Effector CD8-positive, alpha-beta T cell (primary cell): Measurements from ENCODE around the gene SFXN3.
A peak's percentile ranks its signal among the peaks of the same experiment; 100 is the strongest.

ENCODE experiments used
- DNase-seq: peaks from one replicate; lab custom pipeline; 2025; lab: John Stamatoyannopoulos, UW

SFXN3 gene

DNA sequence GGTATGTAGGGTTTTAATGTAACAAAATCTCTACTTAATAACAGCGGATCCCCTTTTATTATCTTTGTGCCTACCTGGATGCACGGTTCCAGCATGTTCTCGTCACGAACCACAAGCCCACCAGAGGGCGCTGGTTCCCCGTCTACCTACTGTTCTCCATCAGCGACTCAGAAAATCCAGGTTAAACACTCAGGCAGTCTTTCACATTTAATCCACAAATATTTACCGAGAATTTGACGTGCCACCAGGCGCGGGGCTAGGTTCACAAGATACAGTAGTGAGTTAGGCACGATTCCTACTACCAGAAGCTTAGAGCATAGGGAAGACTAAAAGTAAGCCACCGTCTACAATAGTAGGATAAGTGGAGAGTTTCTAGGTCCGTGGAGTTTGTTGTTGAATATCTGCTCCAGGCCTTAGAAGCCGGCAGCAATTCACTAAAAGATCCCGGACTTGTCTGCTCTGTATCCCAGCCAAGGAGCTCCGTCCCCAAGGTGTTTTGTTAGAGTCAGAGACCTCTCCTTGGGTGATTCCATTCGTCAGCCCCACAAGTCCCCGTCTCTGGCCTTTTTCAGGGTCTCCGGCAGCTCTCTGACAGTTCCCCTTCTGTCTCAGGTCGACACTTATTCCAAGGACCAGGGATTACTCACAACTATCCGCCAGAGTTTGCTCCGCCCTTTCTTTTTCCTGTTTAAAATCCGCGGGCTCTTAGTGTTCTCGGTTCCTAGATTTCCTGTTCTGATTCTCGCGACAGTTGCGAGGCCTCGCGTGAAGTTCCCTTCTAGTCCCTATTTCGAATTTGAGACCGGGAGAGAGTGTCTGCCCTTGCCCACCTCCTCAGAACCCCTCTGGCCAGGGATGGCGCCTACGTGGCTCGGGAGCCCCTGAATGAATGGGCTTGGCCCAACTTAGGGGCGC lies 29.3 kb downstream of the SFXN3 start:
- DNase-seq: peak; percentile 90

DNA sequence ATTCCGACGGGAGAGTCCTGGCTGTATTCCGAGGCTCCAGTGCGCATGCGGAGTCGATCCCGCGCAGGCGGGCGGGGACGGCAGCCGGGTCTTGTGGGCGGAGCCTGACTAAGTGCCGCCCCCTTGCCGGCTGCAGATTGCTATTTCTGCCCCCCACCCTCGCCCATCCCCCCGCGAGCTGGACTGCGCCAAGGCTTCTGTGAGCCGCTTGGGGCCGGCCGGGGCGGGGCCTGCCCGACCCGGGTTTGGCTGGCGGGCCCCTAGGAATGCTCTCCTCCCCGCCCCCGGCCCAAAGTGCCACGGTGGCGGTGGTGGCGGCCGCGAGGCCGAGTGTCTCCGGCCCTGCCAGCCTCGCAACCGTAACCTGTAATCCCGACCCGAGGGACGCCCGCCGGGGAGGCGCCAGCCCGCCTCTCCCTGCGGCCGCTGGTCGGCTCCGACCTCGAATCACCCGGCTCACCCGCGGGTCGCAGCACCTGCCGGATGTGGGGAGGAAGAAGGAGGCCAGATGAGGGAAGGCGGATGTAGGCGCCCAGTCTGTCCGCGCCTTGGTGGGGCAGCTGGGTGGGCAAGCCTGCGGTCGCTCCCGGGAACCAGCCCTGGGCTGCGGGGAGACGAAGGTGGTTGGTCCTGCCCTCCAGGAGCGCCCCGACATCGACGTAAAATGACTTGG lies 30.1 kb downstream of the SFXN3 start:
- DNase-seq: peak; percentile 90

DNA sequence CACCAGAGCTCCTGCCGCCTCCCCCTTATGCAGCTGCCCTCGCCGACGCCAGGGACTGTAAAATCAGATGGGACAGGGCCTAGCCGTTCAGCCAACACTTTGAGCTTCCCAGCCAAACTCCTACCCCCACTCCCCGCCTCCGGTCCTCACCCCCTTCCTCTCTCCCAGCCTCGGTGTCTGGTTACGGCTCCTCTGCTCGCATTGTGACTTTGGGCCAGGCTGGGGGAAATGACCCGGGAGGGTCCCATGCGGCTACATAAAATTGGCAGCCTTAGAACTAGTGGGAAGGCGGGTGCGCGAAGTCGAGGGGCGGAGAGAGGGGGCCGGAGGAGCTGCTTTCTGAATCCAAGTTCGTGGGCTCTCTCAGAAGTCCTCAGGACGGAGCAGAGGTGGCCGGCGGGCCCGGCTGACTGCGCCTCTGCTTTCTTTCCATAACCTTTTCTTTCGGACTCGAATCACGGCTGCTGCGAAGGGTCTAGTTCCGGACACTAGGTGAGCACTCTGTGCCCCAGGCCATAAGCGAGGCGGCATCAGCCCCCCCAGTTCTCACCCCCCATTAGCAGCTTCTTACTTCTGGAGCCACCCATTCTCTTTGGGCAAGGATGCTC lies 30.7 kb downstream of the SFXN3 start, which contains the start of gene KAZALD1:
Gene KAZALD1 (plus strand): TSS at position 366 of the 608 bp plus-strand sequence. CDS start 604 bp downstream, outside the sequence.
- no peak for DNase-seq

DNA sequence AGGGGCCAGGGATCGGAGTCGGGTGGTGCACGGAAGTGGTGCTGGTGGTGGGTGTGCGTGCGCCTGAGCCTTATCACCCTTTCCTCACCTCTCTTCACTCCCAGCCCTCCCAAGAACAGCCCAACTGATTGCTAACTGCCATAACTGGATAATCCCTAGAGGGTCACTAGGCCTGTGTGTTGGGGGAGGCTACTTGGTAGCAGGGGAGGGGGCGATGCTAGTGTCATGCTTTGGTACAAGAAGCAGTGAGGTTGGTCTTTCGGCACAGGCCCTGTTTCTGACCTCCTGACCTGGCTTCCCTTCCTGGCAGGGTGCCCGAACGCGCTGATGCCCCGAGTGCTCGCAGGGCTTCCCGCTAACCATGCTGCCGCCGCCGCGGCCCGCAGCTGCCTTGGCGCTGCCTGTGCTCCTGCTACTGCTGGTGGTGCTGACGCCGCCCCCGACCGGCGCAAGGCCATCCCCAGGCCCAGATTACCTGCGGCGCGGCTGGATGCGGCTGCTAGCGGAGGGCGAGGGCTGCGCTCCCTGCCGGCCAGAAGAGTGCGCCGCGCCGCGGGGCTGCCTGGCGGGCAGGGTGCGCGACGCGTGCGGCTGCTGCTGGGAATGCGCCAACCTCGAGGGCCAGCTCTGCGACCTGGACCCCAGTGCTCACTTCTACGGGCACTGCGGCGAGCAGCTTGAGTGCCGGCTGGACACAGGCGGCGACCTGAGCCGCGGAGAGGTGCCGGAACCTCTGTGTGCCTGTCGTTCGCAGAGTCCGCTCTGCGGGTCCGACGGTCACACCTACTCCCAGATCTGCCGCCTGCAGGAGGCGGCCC lies 31.4 kb downstream of the SFXN3 start:
- DNase-seq: peak; percentile 8

DNA sequence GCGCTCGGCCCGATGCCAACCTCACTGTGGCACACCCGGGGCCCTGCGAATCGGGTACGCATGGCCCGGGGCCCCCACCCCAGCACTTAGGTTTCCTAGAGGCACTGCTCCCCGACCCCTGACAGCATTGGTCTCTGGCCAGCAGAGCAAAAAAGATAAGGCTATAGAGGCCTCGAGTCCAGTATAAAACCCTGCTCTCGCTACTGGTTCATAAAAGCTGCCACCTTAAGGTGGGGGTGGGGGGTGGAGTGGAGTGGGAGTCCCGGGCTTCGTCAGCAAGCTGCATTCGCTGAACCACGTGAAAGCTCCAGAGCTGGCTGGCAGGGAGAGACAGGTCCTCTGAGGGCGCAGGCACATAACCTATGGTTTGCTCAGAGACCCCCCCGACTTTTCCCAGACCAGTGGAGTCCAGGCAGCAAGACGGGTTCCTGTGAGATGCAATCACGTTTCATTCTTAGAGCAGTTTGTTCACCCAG lies 32.1 kb downstream of the SFXN3 start:
- no peak for DNase-seq

DNA sequence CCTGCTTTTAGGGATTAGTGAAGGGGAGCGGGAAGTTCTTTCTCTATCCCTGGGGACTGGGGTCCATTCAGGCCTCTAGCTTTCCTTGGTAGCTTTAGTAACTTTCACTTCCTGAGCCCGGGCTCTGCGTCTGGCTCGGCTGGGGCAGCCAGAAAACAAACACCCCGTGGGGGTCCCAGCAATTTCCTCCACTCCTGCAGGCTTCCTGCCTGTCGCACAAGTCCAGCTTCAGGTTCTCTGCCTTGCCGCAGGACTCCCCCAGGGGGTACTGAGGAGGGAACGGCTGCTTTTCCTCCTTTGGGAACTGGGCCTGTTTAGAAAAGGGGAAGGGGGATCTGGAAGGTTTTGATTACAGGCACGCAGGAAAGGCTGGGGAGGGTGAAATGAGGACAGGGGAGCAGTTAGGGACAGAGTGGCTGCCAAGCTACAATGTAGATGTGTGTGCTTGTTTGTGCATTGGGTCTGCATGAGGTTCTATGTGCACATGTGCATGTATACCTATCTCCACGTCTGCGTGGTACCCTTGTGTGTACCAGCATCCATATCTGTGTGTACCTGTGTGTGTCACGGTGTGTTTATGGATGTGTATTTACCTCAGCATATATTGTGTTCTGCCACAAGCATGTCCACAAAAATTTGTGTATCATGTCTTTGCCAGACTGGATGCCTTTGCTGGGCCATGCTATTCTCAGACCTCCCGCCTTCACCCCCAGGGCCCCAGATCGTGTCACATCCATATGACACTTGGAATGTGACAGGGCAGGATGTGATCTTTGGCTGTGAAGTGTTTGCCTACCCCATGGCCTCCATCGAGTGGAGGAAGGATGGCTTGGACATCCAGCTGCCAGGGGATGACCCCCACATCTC lies 32.7 kb downstream of the SFXN3 start:
- no peak for DNase-seq

DNA sequence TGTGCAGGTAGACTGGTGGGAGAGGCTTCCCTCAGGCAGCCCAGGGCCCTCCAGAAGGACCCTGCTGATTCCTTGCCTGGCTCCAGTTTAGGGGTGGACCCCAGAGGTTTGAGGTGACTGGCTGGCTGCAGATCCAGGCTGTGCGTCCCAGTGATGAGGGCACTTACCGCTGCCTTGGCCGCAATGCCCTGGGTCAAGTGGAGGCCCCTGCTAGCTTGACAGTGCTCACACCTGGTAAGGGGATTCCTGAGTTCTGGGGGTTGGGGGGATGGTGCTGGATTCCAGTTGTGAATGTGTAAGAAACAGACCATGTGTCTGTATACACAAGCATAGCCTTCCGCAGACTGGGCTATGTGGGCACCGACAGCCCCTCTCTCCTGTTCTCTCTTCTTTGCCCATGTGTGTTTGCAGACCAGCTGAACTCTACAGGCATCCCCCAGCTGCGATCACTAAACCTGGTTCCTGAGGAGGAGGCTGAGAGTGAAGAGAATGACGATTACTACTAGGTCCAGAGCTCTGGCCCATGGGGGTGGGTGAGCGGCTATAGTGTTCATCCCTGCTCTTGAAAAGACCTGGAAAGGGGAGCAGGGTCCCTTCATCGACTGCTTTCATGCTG lies 33.5 kb downstream of the SFXN3 start:
- no peak for DNase-seq

DNA sequence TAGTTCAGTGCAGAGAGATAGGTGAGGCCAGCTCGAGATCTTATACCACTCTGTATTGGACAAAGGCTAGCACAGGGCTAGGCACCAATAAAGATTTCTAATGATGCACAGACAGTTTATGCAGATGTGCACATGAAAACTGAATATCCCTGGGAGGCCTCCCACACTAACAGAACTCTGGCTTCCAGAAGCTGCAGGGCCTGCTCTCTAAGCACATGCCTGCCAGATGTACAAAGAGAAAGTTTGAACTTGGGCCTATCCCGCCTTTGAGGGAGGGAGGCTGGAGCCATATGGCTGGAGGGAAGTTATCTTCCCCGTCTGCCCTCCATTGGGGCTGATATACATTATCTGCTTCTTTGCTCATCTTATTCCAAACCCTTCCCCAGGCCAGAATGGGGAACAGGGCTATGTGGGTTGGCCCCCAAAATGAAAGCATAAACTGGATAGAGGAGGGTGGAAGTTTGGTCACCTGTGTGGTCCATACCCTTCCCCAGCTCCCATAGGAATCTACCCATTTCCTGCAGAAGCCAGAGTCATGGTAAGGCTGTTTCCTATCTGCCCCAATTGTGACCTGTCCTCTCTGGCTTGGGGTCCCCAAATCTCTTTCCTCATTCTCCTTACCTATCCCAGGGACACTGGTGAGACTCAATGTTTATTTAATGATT lies 34.6 kb downstream of the SFXN3 start:
- DNase-seq: no peak

DNA sequence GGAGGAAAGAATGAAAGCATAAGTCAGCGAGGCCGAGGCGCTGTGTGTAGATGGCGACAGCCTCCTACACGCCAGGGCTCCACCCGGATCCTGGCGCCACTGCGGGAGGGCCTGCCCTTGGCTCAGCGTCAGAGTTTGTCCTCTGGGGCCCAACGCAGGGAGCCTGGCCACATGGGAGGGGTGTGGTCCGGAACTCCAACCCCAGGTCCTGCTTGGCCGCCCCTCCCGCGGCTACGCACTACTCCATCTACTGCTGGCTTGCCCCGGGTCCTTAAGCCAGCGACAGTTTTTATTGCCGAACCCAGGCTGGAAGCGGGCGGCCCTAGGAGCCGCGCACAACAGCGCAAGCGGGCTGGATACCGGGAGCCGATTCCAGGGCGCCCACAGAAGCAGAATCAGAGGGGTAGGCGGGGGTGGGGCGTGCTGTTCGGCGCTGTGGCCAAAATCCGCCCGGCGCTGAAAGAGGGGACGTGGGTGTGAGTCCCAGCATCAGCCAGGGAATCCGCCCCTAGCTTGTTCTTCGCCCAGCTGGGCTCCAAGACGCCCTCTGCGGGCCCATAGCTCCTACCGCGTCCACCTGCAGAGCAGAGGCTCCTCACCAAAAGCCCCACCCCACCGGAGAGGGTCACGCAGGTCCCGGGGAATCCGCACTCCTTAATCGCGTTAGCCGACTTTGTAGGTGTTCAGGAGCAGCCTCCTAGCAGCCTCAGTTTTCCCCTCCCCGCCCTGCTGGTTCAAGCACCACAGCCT lies 35.3 kb downstream of the SFXN3 start:
- DNase-seq: peak; percentile 18

DNA sequence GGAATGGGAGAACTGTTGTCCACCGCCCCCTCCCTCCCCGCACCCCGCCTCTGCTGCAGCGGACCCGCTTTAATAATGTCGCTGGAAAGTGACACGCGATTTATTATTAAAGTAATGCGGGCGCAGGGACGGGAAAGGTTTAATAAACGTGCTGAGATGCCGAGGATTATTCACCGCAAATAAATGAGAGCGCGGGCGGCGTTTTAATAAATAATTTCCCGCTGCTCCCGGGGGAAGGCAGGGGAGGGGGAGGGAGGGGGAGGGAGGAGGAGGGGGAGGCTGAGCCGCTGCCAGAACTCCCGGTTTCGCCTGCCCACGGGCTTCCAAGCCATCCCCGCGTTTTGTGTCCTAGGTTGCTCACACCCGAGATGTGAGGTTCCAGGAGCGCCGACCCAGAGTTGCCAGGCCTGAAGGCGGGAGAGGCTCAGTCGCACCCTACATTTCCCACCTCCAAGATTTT lies 35.9 kb downstream of the SFXN3 start:
- DNase-seq: no peak

DNA sequence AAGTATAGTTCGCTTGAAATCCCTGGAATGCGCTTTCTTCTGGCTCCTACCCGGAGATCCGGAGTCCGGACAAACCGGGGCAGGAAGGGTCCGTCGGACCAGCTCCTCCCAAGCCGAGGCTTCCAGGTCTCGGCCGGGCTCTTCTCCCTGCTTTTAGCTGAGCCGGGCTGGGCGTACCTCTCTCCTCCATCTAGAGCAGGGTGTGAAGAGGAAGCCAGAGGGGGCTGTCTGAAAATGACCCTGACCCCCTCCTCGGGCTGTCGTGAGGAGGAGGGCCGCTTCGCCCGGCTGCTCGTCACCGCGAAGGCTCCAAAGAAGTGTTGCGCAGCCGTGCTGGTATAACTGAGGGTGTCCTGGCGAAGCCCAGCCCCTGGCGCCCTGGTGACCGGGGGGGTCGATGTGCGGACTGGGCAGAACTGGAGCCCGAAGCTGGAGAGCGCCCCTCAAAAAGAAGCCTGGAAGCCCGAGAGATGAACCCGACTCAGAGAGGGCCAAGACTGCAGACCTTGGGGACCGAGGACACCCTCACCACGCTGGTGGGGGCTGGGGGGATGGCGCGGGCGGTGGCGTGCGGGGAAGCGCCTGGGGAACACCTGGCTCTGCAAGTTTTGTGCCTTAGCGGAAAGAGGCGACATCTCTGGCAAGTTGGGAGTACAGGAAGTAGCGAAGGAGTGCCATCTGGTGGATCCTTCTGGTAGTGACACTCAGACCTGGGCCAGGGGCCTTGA lies 36.5 kb downstream of the SFXN3 start:
- peak; percentile 65 for DNase-seq

DNA sequence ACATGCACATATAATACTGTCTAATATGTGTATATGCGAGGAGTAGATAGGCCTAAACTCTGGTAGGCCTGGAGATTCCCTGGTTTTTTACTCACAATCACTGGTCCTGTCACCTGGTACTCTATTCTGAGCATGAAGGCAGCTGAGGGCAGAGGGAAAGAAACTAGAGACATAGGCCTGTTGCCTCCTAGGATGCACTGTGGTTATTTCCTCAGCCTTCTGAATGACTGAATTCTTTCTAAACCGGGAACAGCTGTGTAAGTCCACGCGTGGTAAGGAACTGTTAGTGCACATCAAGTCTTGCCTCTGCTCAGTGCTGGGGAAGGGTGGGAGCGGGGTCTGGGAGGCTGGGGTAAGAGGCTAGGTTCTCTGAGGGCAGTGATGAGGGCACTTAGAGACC lies 38.4 kb downstream of the SFXN3 start:
- DNase-seq: no peak

DNA sequence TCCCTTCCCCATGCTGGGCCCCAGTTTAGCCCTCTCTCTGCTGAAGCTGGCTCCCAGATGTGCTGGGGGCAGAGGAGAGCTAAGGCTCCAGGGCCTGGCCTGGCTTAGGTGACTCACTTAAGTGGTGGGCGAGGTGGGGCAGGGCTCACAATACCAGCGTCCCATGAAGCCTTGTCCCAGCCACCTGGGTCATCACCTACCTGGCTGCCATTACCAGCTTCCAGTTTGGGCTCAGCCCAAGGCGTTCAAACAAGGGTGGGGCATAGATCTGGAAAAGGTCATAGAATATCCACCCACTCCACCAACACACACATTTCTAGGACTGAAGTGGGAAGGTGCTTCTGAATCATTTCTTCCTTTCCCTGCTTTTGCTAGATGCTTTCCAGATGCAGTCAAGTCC lies 39.1 kb downstream of the SFXN3 start:
- no peak for DNase-seq

DNA sequence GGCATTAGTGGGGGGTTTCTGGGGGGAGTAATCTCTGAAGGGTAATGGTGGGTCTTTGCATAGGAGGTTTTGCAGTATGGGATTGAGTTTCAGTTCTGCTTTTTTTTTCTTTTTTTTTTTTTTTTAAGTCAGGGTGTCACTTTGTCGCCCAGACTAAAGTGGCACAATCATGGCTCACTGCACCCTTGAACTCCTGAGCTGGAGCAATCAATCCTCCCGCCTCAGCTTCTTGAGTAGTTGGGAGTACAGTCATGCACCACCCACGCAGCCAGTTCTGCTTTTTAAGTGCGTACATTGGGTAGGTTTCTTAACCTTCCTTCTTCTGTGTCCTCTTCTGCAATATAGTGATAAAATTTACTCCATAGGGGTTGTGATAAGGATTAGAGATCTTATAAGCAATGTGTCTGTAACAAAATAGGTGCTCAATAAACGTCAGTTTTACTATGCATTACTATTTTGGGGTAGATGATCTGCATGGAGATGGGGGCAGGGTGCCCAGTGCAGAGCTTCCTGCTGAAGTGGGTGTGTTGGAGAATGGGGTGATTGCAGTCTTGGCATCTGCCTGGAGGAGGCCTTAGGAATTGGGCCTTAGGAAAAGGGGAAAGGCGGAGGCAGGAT lies 40.3 kb downstream of the SFXN3 start:
- DNase-seq: no peak

DNA sequence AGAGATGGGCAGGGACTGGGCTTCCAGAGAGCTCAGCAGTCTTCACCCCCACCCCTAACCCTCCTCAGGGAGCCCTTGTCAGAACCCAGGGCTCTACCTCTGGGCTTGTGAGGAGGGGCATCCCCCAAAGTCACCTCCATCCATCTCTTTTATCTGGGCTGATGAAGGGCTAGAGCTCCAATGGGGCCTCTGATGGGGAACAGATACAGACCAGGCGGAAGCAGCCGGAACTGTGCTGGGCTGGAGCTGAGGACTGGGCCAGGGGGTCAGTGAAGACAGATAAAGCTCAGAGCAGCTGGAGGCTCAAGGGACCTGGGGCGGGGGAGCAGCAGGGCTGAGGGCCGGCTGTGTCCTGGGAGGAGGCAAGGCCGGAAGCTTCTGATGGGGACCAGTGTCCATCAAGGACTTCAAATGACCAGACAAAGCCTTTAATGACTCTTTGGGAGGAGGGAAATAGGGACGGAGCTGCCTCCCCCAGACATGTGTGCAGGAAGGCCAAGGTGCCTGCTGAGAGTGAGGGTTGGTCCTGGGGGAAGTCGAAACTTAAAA lies 40.9 kb downstream of the SFXN3 start:
- no peak for DNase-seq

DNA sequence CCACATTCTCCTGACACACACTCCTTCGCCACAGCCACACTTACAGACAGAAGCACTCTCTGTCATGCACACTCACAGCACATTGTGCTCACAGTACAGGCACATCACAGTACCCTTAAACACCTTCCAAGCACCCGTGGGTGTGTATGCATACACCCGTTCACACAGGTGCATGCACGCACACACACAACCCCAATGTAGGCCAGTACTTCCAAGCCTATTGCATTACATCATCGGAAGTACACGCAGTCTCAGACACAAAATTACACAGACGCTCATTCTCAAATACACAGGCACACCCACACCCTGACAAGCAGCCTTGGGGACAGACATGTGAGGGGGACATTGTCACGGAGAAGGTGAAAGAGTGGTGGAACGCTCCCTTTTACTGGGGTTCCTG lies 41.9 kb downstream of the SFXN3 start:
- no peak for DNase-seq

DNA sequence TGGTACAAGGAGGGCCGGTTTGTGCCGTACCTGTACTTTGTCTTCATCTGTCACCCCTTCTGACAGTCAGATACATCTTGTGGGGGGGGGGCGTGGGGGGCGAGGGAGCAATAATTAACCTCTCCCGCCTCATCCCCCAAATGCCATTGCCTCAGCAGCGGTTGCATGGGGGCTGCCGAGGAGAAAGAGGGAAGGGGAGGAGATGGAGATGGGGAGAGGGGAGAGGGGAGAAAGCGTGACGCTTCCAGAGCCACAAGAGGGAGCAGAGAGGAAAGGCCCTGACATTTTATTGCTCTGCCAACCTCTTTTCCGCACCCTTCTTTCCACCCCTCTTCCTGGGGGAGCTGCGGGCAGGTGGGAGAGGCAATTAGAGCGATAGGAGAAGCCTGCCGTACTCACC lies 42.6 kb downstream of the SFXN3 start:
- no peak for DNase-seq
